HG02840 (cell line): ENCODE measurements around the gene GPC3.
"Not testable (repeated sequence)": the region's sequence is repeated elsewhere in the genome, so short reads cannot be mapped to it uniquely, and the experiment has no call there.

ENCODE experiments used
- ATAC-seq: cut with Tn5 transposase; IDR thresholded peaks from one replicate; pipeline ENCODE4 v1.9.1; 2021; ENCODE audit warnings: mild to moderate bottlenecking, moderate library complexity, moderate number of reproducible peaks; ENCODE audit not compliant: unreplicated experiment, low FRiP score

The GPC3 gene

DNA sequence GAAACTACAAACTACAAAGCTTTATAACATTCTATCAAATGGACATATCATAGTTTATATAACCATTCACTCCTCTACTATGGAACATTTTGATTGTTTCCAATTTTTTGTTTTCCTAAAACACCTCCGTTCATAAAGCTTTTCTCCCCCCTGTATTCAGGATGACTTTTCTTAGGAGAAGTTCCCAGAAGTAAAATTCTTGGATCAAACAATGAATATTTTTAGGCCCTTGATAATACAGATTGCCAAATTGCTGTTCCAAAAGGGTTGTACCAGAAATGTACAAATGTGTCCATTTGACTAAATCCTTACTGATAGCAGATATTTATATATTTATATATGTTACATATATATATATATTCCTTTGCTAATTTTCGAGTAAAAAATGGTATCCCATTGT is 77.8 kb downstream of the GPC3 start:
- ATAC-seq, result no peak

DNA sequence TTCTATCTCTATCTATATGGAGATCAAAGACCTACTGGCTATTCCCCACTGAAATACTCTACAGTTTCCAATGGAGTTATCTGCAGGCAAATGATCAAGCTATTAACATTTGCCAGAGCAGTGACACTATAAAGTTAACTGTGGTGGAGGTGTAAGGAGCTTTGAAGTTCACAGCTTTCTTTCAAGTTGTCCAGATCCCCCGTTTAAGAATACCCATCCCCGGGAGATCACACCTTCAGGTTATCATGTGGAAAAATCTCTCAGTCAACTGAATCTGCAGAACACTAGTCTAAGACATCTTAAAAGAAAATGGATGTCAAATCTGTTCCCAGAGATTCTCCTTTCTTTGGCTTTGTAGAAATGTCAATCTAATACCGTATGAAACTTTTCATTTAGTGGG is 80.1 kb downstream of the GPC3 start:
- no peak for ATAC-seq

DNA sequence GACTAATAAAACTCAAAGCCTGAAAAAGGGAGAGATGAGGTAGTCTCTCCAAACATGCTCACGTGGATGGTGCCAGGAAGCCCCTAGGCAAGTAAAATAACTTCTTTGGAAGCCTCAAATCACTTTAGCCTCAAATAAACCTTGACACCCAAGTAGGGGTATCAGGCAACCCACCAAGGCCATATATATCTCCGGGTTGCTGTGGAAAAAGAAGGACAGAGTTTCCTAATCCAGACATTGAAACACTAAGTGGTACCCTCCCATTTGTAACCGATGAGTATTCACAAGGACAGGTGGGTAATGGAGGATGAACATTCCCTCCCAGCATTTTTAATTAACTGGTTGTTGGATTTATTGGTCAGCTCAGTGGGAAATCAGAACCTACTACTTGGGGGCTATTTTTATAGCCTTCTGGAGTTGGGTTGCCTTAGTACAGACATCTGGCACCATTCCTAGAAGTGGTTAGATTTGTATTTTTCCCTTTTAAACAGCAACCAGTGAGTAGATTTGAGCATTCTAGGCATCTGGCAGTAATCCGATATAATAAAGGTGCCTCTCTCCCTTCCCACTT is 87.7 kb downstream of the GPC3 start:
- no peak for ATAC-seq

DNA sequence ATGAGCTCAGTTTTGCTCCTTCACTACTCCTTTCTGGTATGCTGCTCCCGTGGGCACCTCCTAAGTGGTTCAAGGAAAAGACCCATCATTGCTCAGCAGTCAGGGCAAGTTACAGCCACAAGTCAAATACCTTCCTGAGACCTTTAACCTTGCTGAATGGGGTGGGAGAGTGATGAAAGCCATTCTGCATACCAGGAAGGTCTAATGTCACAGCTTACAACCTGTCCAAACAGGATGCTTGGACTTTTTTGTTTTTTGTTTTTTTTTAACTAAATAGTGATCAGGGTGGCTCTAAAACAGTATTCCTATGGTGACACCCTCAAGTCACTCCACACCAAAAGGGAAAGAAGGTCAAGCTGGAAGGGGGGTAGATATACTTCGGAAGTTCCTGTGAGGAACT is 93.1 kb downstream of the GPC3 start:
- no peak for ATAC-seq

DNA sequence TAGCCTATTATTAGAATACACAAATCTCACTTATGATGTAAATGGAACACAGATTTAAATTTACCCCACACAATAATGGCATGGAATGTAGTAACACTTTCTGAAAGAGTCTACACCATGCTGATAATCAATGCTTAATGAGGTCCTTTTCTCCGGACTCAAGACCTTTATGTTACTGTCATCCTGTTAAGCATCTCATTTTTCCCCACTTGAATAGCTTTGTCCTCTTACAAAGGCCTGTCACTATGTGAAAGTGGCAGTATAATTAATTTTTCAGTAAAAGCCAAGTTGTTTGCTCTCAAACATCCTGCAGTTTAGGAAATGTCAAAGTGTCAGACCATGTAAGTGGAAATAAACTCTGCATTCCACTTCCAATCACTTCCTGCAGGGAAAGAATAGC is 96.4 kb downstream of the GPC3 start:
- ATAC-seq, result no peak

DNA sequence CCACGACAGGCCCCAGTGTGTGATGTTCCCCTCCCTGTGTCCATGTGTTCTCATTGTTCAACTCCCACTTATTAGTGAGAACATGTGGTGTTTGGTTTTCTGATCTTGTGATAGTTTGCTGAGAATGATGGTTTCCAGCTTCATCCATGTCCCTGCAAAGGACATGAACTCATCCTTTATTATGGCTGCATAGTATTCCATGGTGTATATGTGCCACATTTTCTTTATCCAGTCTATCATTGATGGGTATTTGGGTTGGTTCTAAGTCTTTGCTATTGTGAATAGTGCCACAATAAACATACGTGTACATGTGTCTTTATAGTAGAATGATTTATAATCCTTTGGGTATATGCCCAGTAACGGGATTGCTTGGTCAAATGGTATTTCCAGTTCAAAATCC is 97.3 kb downstream of the GPC3 start:
- ATAC-seq, result not testable (repeated sequence)

DNA sequence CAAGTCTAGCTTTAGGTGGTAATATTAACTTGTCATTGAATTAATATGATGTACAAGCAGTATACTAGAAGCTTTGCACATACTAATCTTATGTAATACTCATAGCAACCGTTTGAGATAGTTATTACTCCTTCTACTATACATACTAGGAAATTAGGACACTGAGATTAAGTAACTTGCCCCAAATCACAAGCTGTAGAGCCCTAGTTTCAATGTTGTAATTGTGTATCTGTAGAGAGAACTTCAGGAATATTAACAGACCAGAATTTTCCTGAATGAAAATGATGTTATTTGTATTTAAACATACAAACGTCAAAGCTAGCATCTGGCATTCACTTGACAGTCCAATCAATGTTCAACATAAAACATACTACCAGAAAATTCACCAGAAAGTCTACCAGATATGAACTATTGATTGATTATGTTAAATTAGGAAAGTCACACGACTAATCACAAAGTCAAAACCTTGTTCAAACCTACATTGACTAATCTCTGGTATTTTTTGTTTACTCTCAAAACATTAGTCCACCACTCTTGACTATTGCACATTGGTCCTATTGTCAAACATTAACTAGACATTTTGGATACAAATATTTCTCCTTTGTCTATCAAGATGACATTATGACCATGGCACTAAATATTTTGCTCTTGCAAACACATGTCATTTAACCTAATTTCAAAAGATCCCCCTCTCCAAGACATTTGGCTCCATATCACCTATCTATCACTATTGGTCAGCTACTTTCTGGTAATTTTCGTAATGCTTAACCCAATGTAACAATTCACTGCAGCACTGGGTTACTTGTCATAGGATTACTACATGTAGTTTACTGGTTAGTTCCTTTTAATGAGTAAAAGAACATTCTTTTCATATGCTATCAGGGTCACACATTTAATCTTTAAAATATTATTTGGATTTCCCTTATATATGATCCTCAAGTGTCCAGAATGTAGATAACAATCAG is 100.7 kb downstream of the GPC3 start:
- no peak for ATAC-seq

DNA sequence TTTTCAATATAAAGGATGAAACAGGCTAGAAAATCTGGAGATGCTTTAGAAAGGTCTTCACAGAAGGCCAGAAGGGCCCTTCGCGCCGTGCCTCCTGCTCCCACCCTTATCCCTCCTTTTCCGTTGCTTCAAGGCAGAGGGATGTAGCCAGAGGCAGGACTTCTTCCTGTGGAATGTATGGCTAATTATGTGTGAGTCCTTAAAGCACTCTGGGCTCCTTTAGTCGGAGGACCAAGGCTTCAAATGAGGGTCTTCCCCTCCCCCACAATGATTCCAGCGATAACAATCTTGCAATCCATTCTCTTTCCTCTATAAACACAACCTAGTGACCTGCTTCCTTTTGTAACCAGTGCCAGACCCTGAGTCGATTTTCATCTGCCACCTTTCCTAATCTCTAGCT is 103.5 kb downstream of the GPC3 start:
- ATAC-seq, result no peak

DNA sequence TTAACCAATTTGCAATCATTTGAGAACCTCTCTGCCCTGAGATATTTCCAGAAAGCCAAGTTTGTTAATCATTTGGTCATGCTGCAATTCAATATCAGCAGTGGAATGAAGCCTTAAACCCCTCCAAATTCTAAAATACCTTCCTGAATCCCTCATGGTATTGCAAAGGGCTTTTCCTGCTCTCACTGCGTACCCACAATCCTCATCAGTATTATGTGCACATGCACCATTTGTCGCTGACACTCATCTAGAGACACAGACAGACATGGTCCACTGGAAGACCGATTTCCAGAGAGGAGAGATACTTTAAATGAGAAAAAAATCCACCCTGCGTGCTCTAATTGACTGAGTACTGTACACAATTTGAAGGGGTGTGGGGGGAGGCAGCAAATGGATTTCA is 104.4 kb downstream of the GPC3 start:
- no peak for ATAC-seq

DNA sequence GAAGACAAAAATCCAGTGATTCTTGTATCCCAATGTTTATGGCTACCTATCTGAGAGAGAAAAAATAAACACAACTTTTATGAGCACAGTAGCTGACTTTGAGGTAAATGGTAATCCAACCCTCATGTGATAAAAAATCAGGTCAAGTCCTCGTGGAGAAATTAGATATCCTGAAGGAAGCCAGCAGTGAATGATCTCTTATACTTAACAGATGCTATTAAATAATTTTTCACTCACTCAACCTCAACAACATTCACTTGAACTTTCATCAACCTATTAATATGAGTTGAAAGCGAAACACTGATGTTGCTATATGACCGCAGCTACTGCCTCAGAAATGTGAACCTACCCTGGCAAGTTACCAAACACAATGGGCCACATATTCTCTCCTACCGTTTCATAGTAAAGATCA is 105.4 kb downstream of the GPC3 start:
- ATAC-seq, result no peak

DNA sequence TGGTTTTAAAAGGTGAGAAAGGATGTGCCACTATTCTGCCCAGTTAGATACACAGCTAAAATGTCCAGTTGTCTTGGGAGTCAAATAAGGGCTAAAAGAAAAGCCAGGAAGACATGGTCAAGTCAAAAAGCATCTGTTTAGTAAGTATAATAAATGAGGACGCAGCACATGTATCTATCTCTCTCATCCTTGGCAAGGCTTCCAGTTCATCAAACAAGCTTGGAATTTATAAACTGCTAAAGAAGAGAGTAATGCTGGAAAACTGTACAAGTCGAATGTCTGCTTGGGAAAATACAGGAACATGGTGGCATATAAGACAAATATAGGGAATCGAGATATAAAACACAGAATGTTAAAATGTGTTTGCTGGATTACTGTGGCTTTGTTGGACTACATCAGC is 106.7 kb downstream of the GPC3 start:
- no peak for ATAC-seq

DNA sequence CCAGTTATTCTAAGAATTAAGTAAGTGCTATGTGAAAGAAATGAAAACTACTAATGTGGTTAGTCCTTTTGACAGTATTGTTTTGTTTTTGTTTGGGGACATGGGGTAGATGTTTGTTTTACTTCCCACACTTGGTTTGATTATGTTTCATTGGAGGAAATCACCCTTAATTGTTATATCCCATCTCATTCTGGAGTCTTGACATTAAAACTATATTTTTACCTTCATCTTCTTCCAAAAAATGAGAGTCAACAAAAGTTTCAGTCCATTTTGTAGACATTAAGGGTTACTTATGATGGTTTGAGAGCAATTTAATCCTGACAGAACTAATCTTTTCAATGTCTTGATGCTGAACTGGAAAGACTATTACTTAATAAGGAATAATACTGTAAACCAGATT is 108.7 kb downstream of the GPC3 start:
- no peak for ATAC-seq

DNA sequence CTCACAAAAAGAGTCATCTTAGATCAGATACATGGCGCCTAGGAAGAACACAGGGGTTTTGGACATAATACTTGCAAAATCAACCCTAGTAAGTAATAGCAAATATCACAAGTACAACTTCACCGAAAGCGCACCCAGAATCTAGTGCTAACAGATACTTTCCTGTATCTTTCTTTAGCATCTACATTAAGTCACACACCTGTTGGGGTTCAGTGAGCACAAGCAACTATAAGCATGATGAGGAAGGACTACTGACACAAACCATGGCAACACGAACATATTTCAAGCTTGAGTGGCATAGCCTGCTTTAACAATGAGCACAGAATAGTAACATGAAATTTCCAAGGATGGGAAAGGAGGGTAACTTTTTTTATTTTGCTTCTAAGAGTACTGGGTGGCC is 116.1 kb downstream of the GPC3 start:
- no peak for ATAC-seq

DNA sequence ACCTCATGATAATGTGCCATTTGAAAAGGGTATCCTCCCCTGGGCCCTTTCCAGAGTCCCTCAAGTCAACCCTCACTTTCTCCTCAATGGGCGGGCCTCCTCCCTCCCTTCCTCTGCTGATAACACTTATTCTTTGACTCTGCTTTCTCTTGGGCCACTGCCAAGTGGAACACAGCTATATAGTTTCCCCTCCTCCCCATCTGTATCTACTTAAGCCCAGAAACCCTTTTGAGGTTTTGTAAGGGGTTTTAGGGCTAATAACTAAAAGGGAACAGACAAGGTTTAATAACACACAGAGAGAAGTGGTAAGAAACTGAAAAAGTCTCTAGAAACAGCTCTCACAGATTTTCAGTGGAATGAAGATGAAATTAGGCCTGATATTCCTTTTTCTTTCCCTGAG is 116.7 kb downstream of the GPC3 start:
- no peak for ATAC-seq

DNA sequence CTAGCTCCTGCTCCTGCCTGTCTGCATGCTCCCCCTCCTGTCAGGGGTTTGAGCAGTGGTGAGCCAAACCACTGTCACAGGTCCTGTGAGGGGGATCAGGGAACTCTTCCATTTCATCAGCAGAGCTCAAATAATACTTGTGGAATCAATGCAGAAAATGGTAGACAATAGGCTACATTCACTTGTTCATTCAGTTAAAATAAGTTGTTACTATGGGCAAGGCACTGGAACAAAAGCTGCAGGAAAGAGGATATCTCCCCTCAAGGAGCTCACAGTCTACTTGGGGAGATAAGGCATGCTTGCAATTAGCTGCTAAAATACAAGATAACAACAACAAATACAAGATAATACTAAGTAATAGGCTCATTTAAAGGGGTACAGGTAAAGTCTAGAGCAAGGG is 117.1 kb downstream of the GPC3 start:
- ATAC-seq, result no peak

DNA sequence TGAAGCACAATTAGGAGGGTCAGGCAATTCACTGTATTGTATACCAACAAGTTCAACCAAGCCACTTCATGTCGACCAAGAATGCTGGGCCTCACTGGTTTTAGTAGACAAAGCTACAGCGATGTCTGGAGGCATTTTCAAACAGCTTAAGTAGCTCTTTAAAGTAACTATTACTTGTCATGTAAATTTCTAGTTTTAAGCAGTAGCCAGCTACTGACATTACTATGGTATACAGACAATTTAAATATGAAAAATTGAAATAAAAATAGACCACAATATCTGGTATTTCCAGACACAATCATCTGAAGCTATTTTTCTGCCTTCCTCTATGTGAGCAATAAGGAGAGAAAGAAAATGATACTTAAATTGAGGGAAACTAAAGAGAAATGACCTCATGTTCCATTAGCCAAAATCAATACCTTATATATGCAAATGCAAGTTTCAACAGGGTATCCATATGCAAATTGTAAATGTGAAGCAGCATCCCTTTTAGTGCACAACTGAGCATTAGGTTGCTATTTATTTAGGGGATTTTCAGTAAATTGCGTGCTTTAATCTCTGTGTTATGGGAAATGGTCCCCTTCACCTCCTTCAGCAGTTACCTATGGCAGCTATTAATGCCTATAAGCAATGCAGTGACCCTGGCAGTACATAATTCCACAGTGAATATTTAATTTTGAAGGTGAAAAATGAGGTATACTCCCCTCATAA is 119.5 kb downstream of the GPC3 start:
- no peak for ATAC-seq

DNA sequence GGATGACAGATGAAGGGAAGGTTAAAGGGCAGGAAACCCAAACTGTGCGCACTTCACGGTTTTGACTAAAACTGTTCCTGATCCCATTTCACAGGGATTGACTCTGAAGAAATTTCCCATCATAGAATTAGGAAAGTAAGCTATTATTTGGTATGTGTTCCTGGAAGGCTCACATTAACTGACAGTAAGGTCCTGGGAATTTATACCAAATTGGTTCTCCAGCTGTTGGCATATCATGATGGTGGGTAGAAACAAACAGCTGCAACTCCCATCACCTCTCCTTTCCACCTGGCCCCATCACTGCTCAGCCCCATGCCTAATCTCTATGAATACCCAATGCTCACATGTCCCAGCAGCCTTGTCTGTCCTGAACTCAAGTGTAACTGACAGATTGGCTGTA is 121.2 kb downstream of the GPC3 start:
- no peak for ATAC-seq

DNA sequence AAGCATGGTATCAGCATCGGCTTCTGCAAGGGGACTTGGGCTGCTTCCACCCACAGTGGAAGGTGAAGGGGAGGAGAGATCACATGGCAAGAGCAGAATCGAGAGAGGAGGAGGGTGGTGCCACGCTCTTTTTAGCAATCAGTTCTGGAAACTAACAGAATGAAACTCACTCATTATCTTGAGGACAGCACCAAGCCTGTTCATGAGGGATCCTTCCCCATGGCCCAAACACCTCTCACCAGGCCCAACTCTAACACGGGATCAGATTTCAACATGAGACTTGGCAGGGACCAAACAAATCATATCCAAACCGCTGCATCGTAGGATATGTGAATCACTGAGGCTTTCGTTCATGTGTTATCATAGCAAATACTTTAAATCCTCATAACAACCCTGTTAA is 125.5 kb downstream of the GPC3 start:
- no peak for ATAC-seq

DNA sequence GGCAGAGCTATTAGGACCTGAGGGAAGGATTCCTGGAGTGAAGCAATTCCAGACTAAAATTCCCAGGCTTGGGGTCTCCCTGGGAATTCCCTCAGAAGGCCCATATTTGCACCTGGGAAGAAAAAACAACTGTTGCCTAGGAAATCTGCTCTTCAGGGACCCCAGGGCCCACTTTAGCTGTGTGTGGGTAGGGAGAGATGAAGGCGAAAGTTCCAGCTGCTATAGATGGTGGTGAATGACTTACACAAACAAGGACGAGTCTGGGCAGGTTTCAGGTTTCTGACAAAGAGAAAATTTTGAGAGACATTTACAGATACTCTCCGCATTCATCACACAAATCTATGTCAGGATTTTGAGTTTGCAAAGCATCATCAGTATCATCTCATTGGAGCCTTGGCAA is 126.1 kb downstream of the GPC3 start:
- ATAC-seq, result no peak

DNA sequence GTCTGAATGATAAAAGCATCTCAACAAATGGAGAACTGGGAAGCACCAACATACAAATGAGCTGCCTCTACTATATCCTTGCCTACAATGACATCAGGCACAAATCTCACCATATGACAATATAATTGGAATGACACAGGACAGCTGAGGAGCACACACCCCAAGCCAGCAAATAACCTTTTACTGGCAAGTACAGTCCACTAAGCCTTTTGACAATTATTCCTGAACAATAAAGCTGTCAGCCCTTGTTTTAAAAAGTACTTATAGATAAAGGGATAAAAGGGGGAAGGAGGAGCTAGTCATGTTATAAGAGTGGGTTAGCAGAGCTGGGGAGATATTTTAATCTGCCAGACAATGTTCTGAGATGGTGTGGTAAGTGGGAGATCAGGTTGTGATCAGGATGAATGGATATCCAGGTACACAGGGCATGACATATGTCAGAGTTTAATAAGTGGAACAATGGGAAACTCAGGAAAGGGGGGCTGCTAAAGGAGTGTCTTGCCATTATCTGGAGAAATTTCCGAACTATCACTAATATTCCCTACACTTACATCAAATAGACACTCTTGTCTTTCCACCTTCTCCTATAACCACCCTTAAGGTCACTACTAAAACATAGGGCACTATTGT is 127.6 kb downstream of the GPC3 start:
- ATAC-seq, result no peak

DNA sequence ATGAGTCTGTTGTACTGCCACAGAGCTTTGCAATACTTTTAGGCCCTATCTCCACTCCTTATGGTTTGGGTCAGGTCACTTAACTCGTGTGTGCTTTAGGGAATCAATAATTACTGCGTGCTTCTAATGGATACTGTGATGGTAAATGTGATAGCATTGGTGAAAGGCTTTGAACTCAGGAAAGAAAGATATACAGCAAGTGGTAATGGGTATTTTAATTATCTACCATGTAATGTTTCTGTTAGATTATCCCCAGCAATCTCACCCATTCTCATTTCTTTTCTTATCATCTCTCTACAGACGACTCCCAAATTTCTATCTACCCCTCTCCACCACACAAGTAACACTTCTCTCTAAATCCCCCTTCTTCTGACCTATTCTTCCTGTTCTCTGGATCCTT is 128.6 kb downstream of the GPC3 start:
- ATAC-seq, result no peak
